ENCODE results near the gene SSH3.

SSH3 gene

GRCh38 chr11:67279589-67280340 lies 23.6 kb upstream of the SSH3 start:
- no peak for DNase-seq (ENCODE audit: low read depth, low spot score)

- no peak for DNase-seq (ENCODE audit: low read depth, low spot score)
Measured at GRCh38 chr11:67280341-67280787, 23.0 kb upstream of the SSH3 start.

- no peak for DNase-seq (ENCODE audit: low read depth, low spot score)
Measured at GRCh38 chr11:67280788-67281551, 22.4 kb upstream of the SSH3 start.

GRCh38 chr11:67281552-67282150 lies 21.7 kb upstream of the SSH3 start:
- no peak for DNase-seq (ENCODE audit: low read depth, low spot score)

- DNase-seq (ENCODE audit: low read depth, low spot score): no peak
Measured at GRCh38 chr11:67282155-67282875, 21.0 kb upstream of the SSH3 start.

GRCh38 chr11:67282876-67283371 lies 20.4 kb upstream of the SSH3 start:
- no peak for DNase-seq (ENCODE audit: low read depth, low spot score)

GRCh38 chr11:67283481-67283963 lies 19.8 kb upstream of the SSH3 start:
- DNase-seq (ENCODE audit: low read depth, low spot score): no peak

GRCh38 chr11:67284811-67285540 lies 18.4 kb upstream of the SSH3 start:
- no peak for DNase-seq (ENCODE audit: low read depth, low spot score)

GRCh38 chr11:67285541-67286498 lies 17.5 kb upstream of the SSH3 start:
- no peak for DNase-seq (ENCODE audit: low read depth, low spot score)

GRCh38 chr11:67286621-67287333 lies 16.6 kb upstream of the SSH3 start:
- DNase-seq (ENCODE audit: low read depth, low spot score): no peak

- no peak for DNase-seq (ENCODE audit: low read depth, low spot score)
Measured at GRCh38 chr11:67287355-67288197, 15.8 kb upstream of the SSH3 start.

GRCh38 chr11:67288198-67288451 lies 15.2 kb upstream of the SSH3 start:
- no peak for DNase-seq (ENCODE audit: low read depth, low spot score)

- peak; percentile 76 for DNase-seq (ENCODE audit: low read depth, low spot score)
Measured at GRCh38 chr11:67288452-67289225, 14.7 kb upstream of the SSH3 start.

GRCh38 chr11:67289226-67289650 lies 14.1 kb upstream of the SSH3 start, which contains the start of gene ANKRD13D:
ANKRD13D (plus strand) TSS chr11:67289303; CDS start chr11:67289461, 158 bp downstream.
- no peak for DNase-seq (ENCODE audit: low read depth, low spot score)

GRCh38 chr11:67289651-67290479 lies 13.5 kb upstream of the SSH3 start:
- DNase-seq (ENCODE audit: low read depth, low spot score): no peak

GRCh38 chr11:67290801-67291200 lies 12.5 kb upstream of the SSH3 start:
- DNase-seq (ENCODE audit: low read depth, low spot score): no peak

All from activated CD4-positive, CD25-positive, alpha-beta regulatory T cell treated with anti-CD3 and anti-CD28 coated beads, Interleukin-2, amount 50 U/mL, for 16 hours (primary cell).